PFSK-1 (cell line): ENCODE results near the gene C17orf114.

Experiments
- FOXP2 ChIP-seq: optimal IDR thresholded peaks from 2 replicates; pipeline ENCODE3; 2011; ENCODE audit warnings: borderline replicate concordance, control low read depth, inconsistent platforms; ENCODE audit not compliant: insufficient read depth; ENCODE audit errors: extremely low read length, extremely low read depth
- POLR2AphosphoS5 ChIP-seq: IDR thresholded peaks from 2 replicates; pipeline ENCODE4 v1.6.1; 2012; ENCODE audit warnings: low read depth, mild to moderate bottlenecking, control low read depth, low read length, moderate library complexity
- SIN3A ChIP-seq: IDR thresholded peaks from 2 replicates; pipeline ENCODE4 v1.6.1; 2012; ENCODE audit warnings: mild to moderate bottlenecking, low read length, moderate library complexity, borderline replicate concordance; ENCODE audit not compliant: insufficient read depth
- TAF1 ChIP-seq: IDR thresholded peaks from 2 replicates; pipeline ENCODE4 v1.6.1; 2012; ENCODE audit warnings: low read length, control low read depth, borderline replicate concordance; ENCODE audit not compliant: insufficient read depth
- TF ChIP-seq, protein P1 (sequence below), 2 experiments: IDR thresholded peaks; 2 replicates each; pipeline versions ENCODE4 v1.6.1 to v1.8.0; 2011 to 2012; ENCODE audit warnings: low read depth in 2 of 2, low read length in 2 of 2, control low read depth in 1 of 2, inconsistent platforms in 1 of 2, mild to moderate bottlenecking in 1 of 2, moderate library complexity in 1 of 2; ENCODE audit not compliant: insufficient read depth in 1 of 2

The C17orf114 gene

DNA sequence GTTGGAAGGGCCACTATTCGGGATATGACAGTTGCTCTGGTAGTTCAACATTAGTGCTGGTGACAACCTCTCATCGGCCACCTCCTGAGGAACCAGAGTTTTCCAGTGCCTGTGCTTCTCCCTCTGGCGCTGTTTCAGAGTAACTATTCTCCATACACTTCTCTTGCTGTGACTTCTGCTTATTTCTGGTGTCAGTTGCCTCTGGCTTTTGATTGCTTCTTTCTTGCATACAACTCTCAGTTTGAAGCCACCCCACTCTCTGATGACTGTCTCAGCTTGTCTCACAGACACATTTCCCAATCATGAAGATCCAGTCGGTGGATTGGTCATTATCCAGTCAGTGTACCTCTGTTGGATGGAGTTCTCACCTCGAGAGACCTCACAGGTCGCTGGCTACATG is 33.8 kb downstream of the C17orf114 start:
- TF ChIP-seq, protein P1, sequence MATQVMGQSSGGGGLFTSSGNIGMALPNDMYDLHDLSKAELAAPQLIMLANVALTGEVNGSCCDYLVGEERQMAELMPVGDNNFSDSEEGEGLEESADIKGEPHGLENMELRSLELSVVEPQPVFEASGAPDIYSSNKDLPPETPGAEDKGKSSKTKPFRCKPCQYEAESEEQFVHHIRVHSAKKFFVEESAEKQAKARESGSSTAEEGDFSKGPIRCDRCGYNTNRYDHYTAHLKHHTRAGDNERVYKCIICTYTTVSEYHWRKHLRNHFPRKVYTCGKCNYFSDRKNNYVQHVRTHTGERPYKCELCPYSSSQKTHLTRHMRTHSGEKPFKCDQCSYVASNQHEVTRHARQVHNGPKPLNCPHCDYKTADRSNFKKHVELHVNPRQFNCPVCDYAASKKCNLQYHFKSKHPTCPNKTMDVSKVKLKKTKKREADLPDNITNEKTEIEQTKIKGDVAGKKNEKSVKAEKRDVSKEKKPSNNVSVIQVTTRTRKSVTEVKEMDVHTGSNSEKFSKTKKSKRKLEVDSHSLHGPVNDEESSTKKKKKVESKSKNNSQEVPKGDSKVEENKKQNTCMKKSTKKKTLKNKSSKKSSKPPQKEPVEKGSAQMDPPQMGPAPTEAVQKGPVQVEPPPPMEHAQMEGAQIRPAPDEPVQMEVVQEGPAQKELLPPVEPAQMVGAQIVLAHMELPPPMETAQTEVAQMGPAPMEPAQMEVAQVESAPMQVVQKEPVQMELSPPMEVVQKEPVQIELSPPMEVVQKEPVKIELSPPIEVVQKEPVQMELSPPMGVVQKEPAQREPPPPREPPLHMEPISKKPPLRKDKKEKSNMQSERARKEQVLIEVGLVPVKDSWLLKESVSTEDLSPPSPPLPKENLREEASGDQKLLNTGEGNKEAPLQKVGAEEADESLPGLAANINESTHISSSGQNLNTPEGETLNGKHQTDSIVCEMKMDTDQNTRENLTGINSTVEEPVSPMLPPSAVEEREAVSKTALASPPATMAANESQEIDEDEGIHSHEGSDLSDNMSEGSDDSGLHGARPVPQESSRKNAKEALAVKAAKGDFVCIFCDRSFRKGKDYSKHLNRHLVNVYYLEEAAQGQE (IDR thresholded peaks at IDR 0.05; ENCODE audit: insufficient read depth in 1 of 2, low read depth in 2 of 2, low read length in 2 of 2): no peak
- no peak for TF ChIP-seq FOXP2
- TF ChIP-seq SIN3A: no peak
- TF ChIP-seq POLR2AphosphoS5: no peak
- no peak for TF ChIP-seq TAF1

DNA sequence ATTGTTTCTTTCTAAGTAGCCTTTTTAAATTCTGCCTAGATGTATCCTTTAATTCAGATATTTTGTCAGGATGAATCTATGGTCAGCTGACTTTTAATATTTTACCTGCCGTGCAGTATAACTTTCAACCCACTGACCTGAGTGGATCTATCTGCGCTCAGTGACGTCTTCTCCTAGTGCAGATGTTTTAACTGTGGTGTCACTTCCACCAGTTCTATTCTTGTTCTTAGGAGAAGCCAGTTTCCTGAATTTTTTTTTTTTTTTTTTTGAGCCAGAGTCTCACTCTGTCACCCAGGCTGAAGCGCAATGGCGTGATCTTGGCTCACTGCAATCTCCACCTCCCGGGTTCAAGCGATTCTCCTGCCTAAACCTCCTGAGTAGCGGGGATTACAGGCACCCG is 35.4 kb downstream of the C17orf114 start:
- TF ChIP-seq, protein P1 (IDR thresholded peaks at IDR 0.05; ENCODE audit: insufficient read depth in 1 of 2, low read depth in 2 of 2, low read length in 2 of 2): no peak
- no peak for TF ChIP-seq POLR2AphosphoS5
- TF ChIP-seq TAF1: no peak
- TF ChIP-seq SIN3A: no peak
- no peak for TF ChIP-seq FOXP2

DNA sequence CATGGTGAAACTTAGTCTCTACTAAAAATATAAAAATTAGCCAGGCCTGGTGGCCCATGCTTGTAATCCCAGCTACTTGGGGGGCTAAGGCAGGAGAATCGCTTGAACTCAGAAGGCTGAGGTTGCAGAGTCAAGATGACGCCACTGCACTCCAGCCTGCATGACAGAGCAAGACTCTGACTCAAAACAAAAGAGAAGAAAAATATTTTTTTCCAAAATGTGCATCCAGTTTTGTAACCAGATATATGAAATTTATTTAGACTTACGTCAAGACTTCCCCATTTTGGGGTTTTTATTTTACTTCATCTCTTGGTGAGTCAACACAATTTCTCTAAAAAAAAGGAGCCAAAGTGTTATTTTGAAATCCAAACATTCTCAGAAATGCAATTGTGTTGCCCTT is 35.9 kb downstream of the C17orf114 start:
- TF ChIP-seq SIN3A (no peak), POLR2AphosphoS5 (no peak), TAF1 (no peak)
- TF ChIP-seq, protein P1 (IDR thresholded peaks at IDR 0.05; ENCODE audit: insufficient read depth in 1 of 2, low read depth in 2 of 2, low read length in 2 of 2): no peak

DNA sequence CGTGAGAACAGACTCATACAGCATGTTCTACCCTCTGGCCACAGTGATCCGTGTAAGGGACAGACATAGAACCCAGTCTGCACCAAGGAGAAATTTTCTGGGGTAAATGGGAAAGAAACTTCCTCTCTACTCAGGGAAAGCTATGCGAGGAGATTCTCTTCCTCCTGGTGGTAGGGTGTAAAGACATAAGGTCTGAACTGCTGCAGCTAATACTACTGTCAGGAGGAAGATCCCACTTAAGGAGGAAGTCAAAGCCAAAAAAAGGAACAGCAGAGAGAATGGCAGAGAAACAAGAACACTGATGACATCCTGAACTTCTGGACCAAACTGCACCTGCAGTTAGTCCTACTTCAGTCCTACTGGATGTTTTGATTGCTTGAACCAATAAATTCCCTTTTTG is 37.5 kb downstream of the C17orf114 start:
- TF ChIP-seq SIN3A: no peak
- no peak for TF ChIP-seq TAF1
- no peak for TF ChIP-seq FOXP2

DNA sequence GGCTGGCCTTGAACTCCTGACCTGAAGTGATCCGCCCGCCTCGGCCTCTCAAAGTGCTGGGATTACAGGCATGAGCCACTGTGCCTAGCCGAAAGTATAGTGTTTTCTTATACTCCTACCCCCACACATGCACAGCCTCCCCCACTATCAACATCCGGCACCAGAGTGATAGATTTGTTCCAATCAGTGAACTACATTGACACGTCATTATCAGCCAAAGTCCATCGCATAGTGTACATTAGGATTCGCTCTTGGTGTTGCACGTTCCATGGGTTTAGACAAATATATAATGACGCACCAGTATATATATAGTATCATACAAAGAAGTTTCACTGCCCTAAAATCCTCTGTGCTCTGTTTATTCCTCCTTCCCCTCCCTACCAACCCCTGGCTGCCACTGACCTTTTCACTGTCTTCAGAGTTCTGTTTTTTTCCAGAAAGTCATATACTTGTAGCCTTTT is 42.3 kb downstream of the C17orf114 start:
- TF ChIP-seq FOXP2 (no peak), TAF1 (no peak), POLR2AphosphoS5 (no peak), SIN3A (no peak)
- TF ChIP-seq, protein P1 (IDR thresholded peaks at IDR 0.05; ENCODE audit: insufficient read depth in 1 of 2, low read depth in 2 of 2, low read length in 2 of 2): no peak
